Upper lobe of left lung (tissue), 4 donors: ENCODE data around the gene SERINC3.

ENCODE experiments used
- EP300 ChIP-seq, 4 donors: sonication (generic); formaldehyde crosslinking; IDR thresholded peaks; one replicate each; pipeline ENCODE4 v1.5.1; 2017; ENCODE audit warnings: antibody characterized with exemption in 4 of 4, control low read depth in 2 of 4
- POLR2A ChIP-seq, 4 donors: fragments of 450-650 bp; IDR thresholded peaks; one replicate each; pipeline ENCODE4 v1.5.1; 2016 to 2017; ENCODE audit warnings: antibody characterized with exemption in 4 of 4, mild to moderate bottlenecking in 2 of 4
- POLR2AphosphoS5 ChIP-seq, 2 donors: sonication (generic); formaldehyde crosslinking; IDR thresholded peaks; one replicate each; pipeline ENCODE4 v1.5.1; 2017; ENCODE audit warnings: antibody characterized with exemption in 2 of 2
- TF ChIP-seq, protein P1 (sequence below), 6 experiments: fragments of 450-650 bp in 4 of 6; fragments of 200-600 bp in 2 of 6; sonication (generic) in 2 of 6; IDR thresholded peaks; one replicate each; pipeline ENCODE4 v1.5.1; 2016 to 2019; ENCODE audit warnings: antibody characterized with exemption in 6 of 6

GRCh38 chr20:44518248-44518647 lies 3.6 kb downstream of the SERINC3 start:
- TF ChIP-seq, protein P1, sequence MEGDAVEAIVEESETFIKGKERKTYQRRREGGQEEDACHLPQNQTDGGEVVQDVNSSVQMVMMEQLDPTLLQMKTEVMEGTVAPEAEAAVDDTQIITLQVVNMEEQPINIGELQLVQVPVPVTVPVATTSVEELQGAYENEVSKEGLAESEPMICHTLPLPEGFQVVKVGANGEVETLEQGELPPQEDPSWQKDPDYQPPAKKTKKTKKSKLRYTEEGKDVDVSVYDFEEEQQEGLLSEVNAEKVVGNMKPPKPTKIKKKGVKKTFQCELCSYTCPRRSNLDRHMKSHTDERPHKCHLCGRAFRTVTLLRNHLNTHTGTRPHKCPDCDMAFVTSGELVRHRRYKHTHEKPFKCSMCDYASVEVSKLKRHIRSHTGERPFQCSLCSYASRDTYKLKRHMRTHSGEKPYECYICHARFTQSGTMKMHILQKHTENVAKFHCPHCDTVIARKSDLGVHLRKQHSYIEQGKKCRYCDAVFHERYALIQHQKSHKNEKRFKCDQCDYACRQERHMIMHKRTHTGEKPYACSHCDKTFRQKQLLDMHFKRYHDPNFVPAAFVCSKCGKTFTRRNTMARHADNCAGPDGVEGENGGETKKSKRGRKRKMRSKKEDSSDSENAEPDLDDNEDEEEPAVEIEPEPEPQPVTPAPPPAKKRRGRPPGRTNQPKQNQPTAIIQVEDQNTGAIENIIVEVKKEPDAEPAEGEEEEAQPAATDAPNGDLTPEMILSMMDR (IDR thresholded peaks at IDR 0.05), result no peak
- no peak for TF ChIP-seq POLR2AphosphoS5 (IDR thresholded peaks at IDR 0.05)
- TF ChIP-seq POLR2A (IDR thresholded peaks at IDR 0.05), result no peak
- TF ChIP-seq EP300 (IDR thresholded peaks at IDR 0.05), result no peak
